ENCODE data around the gene RNPS1. TPM values are rescaled to one million over a fixed set of nuclear protein-coding genes. Genes with fewer than 3 reads are reported as not detected.

Gene RNPS1
- total and polyA plus RNA-seq, 8 donors, result 109 to 208 (median 194) TPM

DNA sequence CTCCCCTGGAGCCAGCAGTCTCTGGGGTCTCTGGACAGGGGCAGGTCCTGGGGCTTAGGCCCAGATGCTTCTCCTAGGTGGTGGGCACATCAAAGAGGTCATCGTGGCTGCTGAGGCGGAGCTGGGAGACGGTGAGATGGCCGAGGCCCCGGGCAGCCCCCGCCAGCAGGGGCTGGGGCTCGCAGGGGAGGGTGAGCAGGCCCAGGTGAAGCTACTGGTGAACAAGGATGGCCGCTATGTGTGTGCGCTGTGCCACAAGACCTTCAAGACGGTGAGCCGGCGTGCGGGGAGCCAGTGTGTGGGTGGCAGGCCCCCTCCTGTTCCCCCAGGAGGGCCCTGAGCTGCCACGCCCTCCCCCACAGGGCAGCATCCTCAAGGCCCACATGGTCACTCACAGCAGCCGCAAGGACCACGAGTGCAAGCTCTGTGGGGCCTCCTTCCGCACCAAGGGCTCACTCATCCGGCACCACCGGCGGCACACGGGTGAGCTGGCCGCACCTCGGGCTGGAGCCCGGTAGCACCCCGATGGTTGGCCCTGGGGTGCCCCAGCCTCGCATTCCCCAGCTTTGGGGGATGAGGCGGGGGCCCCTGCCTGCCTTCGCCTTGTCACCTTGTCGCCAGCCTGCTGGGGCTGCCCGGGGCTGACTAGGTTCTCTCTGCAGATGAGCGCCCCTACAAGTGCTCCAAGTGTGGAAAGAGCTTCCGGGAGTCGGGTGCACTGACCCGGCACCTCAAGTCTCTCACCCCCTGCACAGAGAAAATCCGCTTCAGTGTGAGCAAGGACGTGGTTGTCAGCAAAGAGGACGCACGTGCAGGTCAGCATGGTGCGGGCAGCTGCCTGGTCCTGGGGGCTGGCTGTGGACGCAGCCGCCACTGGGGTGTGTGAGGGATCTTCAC, 35.6 kb downstream of the RNPS1 start:
- no peak overlapping the region for H3K27ac ChIP-seq
- ATAC-seq, result no peak
- TF ChIP-seq, protein P1, sequence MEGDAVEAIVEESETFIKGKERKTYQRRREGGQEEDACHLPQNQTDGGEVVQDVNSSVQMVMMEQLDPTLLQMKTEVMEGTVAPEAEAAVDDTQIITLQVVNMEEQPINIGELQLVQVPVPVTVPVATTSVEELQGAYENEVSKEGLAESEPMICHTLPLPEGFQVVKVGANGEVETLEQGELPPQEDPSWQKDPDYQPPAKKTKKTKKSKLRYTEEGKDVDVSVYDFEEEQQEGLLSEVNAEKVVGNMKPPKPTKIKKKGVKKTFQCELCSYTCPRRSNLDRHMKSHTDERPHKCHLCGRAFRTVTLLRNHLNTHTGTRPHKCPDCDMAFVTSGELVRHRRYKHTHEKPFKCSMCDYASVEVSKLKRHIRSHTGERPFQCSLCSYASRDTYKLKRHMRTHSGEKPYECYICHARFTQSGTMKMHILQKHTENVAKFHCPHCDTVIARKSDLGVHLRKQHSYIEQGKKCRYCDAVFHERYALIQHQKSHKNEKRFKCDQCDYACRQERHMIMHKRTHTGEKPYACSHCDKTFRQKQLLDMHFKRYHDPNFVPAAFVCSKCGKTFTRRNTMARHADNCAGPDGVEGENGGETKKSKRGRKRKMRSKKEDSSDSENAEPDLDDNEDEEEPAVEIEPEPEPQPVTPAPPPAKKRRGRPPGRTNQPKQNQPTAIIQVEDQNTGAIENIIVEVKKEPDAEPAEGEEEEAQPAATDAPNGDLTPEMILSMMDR (IDR thresholded peaks at IDR 0.05), result no peak
- no peaks in the 10 kb centered on the region for H3K9me3 ChIP-seq
- intact Hi-C loops (cut with DNase I), result no loop called here
- peaks cover 12 to 17% of the 10 kb centered on the region in 2 donors for H3K4me1 ChIP-seq
- no peak overlapping the region for H3K4me3 ChIP-seq
- peaks cover 8 to 21% of the 10 kb centered on the region in 2 donors for H3K27me3 ChIP-seq
- peaks cover 0 to 85% of the 10 kb centered on the region in 2 donors for H3K36me3 ChIP-seq
- no peak for DNase-seq

DNA sequence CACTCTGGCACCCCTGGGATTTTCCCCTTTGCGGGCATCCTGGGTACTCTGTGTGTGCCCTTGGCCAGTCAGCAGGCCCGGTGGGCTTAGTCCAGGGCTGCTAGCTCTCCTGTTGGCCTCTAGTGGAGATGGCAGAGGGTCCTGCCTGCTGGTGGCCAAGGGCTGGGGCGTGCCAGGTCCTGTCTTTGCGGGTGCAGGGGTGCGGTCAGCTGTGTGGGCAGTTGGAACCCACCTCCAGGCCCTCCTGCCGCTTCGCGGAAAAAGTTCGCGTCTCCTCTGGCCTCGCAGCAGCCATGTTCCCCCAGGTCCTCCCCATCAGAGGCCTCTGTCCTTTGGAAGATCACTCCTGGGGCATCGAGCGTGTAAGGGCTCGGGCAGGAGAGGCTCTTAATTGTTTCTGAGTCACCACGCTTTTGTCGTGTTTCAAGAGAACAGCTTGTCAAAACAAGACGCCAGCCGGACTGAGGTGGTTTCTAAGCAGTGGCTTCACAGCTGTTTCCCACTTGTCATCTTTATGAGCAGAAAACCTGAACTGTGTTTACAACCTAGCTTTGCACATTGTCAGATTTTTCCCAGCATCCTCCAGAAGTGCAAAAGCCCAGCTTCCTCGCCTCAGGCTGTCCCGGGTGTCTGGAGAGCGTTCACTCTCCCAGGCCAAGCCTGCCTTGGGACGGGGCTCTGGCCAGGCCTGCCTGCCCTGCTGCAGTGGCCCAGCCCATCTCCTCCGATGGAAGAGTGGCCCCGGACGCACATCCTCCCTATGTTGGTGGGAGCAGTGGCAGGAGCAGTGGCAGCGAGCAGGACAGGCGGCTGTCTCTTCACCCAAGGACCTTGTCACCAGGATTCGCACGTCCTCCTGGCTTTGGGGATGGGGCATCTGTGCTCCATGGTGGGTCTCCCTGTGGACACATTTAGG, 36.7 kb downstream of the RNPS1 start:
- Histone ChIP-seq H3K4me3 (no peak overlapping the region), H3K27ac (no peak overlapping the region), H3K4me1 (peaks cover 2 to 11% of the 10 kb centered on the region in 2 donors), H3K9me3 (no peaks in the 10 kb centered on the region), H3K36me3 (peaks cover 0 to 85% of the 10 kb centered on the region in 2 donors), H3K27me3 (peaks cover 0 to 11% of the 10 kb centered on the region in 2 donors)
- ATAC-seq, result no peak
- intact Hi-C loops (cut with DNase I), result no loop called here
- DNase-seq, result no peak
- TF ChIP-seq, protein P1 (IDR thresholded peaks at IDR 0.05), result no peak

DNA sequence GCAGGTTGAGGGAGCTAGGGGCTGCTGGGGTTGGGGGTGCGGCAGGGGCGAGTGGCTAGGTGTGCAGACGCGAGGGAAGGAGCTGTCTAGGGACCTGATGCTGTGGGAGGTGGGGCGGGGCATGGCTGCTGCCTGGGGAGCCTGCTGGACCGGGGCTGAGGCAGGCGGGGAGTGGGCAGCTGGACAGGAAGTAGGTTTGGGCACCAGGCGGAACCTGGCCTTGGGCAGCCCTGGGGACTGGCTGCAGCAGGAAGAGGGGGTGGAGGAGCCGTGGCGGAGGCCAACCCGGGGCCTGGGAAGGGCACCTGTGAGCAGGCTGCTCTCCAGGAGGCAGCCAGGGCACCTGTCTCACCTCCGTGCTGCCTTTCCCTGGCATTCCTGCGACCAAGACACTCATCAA, 37.5 kb downstream of the RNPS1 start:
- TF ChIP-seq, protein P1 (IDR thresholded peaks at IDR 0.05), result no peak
- Histone ChIP-seq H3K36me3 (peaks cover 0 to 76% of the 10 kb centered on the region in 2 donors), H3K4me1 (peaks cover 0 to 13% of the 10 kb centered on the region in 2 donors), H3K27me3 (peaks cover 0 to 2% of the 10 kb centered on the region in 2 donors), H3K4me3 (no peak overlapping the region), H3K9me3 (no peaks in the 10 kb centered on the region), H3K27ac (no peak overlapping the region)
- no peak for DNase-seq
- ATAC-seq, result no peak
- intact Hi-C loops (cut with DNase I), result no loop called here

DNA sequence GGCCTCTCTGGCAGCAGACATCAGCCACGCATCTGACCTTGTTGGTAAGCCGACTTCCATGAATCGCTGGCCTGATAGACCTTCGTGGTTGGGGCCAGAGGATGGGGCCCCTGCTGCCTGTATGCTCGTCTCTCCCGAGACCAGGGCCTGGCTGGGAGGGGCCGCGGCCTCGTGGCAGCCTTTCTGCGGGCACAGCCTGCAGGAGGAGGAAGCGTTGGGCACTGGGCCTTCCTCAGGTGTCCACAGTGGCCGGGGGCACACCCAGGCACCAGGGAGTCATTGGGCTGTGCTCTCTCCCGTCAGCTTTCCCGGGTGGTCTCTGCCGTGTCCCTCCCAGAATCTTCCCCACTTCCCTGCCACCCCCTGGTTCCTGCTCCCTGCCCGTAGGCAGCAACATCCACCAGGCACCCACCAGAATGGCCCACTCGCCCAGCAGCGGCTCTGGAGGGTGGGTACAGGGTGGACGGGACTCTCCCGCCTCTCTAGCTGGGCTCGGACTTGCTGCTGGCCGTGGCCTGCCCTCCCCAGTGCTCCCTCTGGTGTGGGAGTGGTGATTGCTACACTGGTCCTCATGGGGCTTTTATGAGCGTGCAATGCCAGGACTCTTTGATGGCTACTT, 38.2 kb downstream of the RNPS1 start:
- Histone ChIP-seq H3K27ac (no peak overlapping the region), H3K36me3 (peaks cover 0 to 69% of the 10 kb centered on the region in 2 donors), H3K9me3 (no peaks in the 10 kb centered on the region), H3K4me3 (no peak overlapping the region), H3K4me1 (peaks cover 3 to 20% of the 10 kb centered on the region in 2 donors), H3K27me3 (no peaks in the 10 kb centered on the region)
- intact Hi-C loops (cut with DNase I), result no loop called here
- TF ChIP-seq, protein P1 (IDR thresholded peaks at IDR 0.05), result no peak
- DNase-seq (no peak), ATAC-seq (no peak)

Measured in left lung (tissue), 10 donors.